Esophagus muscularis mucosa (tissue), 4 donors: ENCODE data around the gene TMEM156.

Source experiments
- CTCF ChIP-seq, 3 experiments: fragments of 200-600 bp in 2 of 3; fragments of 450-650 bp in 1 of 3; sonication (generic) in 2 of 3; IDR thresholded peaks; one replicate each; pipeline ENCODE4 v1.5.1; 2017 to 2019; ENCODE audit warnings: antibody characterized with exemption in 3 of 3, mild to moderate bottlenecking in 2 of 3, moderate library complexity in 1 of 3
- EP300 ChIP-seq: sonication (generic); formaldehyde crosslinking; IDR thresholded peaks from one replicate; pipeline ENCODE4 v1.6.1; 2017; ENCODE audit warnings: antibody characterized with exemption
- POLR2A ChIP-seq: fragments of 450-650 bp; IDR thresholded peaks from one replicate; pipeline ENCODE4 v1.6.1; 2017; ENCODE audit warnings: antibody characterized with exemption, moderate library complexity, mild to moderate bottlenecking, low read depth
- POLR2AphosphoS5 ChIP-seq, 2 donors: sonication (generic); formaldehyde crosslinking; IDR thresholded peaks; one replicate each; pipeline ENCODE4 v1.6.1; 2017; ENCODE audit warnings: antibody characterized with exemption in 2 of 2

GRCh38 chr4:39045827-39046221, 13.6 kb upstream of the TMEM156 start:
- TF ChIP-seq CTCF (IDR thresholded peaks at IDR 0.05) (no peak), POLR2A (no peak), POLR2AphosphoS5 (IDR thresholded peaks at IDR 0.05) (no peak), EP300 (no peak)
